ENCODE measurements around the gene MTCH1.

GRCh38 chr6:37021356-37022129 is 35.5 kb upstream of the MTCH1 start:
- no peak for TF ChIP-seq EZH2 (IDR thresholded peaks at IDR 0.05; ENCODE audit: low read depth, unreplicated experiment)
- peak; percentile 76 to 88 for TF ChIP-seq CTCF (conservative IDR thresholded peaks at IDR 0.05; ENCODE audit: low read depth in 2 of 2)
- no peak for TF ChIP-seq EZH2phosphoT487 (IDR thresholded peaks at IDR 0.05; ENCODE audit: unreplicated experiment)
- no peak for TF ChIP-seq POLR2AphosphoS5 (IDR thresholded peaks at IDR 0.05; ENCODE audit: low read depth)
- TF ChIP-seq REST (IDR thresholded peaks at IDR 0.05; ENCODE audit: unreplicated experiment), result no peak
- TF ChIP-seq JUNB (IDR thresholded peaks at IDR 0.05; ENCODE audit: unreplicated experiment), result no peak
